ENCODE data around the gene SLC25A17. TPM values are rescaled to one million over a fixed set of nuclear protein-coding genes. Genes with fewer than 3 reads are reported as not detected.

SLC25A17 gene
- total and polyA plus RNA-seq, 7 donors: 2.7 to 16.3 (median 4.6) TPM

GRCh38 chr22:40819599-40820140 is 524 bp upstream of the SLC25A17 start:
- Histone ChIP-seq H3K4me3 (peak overlapping the region; percentile 98), H3K36me3 (ENCODE audit: insufficient read depth in 1 of 2, low read depth in 1 of 2) (peaks cover 3 to 26% of the 10 kb centered on the region in 2 donors), H3K9me3 (no peaks in the 10 kb centered on the region), H3K27ac (peak overlapping the region; percentile 90), H3K27me3 (ENCODE audit: insufficient read depth in 3 of 3, low read length in 2 of 3) (no peaks in the 10 kb centered on the region), H3K4me1 (peaks cover 33% of the 10 kb centered on the region)
- DNase-seq: no peak
- 0 to 4% (median 3%) methylated on average over 4 of the region's 4 CpGs for WGBS, 3 donors
- intact Hi-C loops (cut with DNase I): loop anchor here in 1 of 2 donors (2.0 kb wide), 1 partner anchor 37 kb away; the partner anchor contains the start of genes ST13 and XPNPEP3
- ATAC-seq: peak in 2 of 4 donors; percentile 24 to 55
- TF ChIP-seq CTCF (IDR thresholded peaks at IDR 0.05): no peak

- H3K9me3 ChIP-seq: no peaks in the 10 kb centered on the region
- H3K36me3 ChIP-seq (ENCODE audit: insufficient read depth in 1 of 2, low read depth in 1 of 2): peaks cover 2 to 12% of the 10 kb centered on the region in 2 donors
- H3K4me3 ChIP-seq: peak overlapping the region; percentile 98
- intact Hi-C loops (cut with DNase I): loop anchor here in 1 of 2 donors (2.0 kb wide), 1 partner anchor 39 kb away; the partner anchor contains the start of genes ST13 and XPNPEP3
- peaks cover 33% of the 10 kb centered on the region for H3K4me1 ChIP-seq
- no peaks in the 10 kb centered on the region for H3K27me3 ChIP-seq (ENCODE audit: insufficient read depth in 3 of 3, low read length in 2 of 3)
- no peak overlapping the region for H3K27ac ChIP-seq
- ATAC-seq (no peak), DNase-seq (no peak)
- 18 to 22% (median 19%) methylated on average over 14 of the region's 14 CpGs for WGBS, 3 donors
- TF ChIP-seq CTCF (IDR thresholded peaks at IDR 0.05): no peak
These were observed 877 bp downstream of the SLC25A17 start for GRCh38 chr22:40818192-40818746.

- Histone ChIP-seq H3K4me1 (peaks cover 33% of the 10 kb centered on the region), H3K36me3 (ENCODE audit: insufficient read depth in 1 of 2, low read depth in 1 of 2) (peaks cover 0 to 7% of the 10 kb centered on the region in 2 donors), H3K27ac (no peak overlapping the region), H3K27me3 (ENCODE audit: insufficient read depth in 3 of 3, low read length in 2 of 3) (no peaks in the 10 kb centered on the region), H3K4me3 (peak overlapping the region; percentile 98), H3K9me3 (no peaks in the 10 kb centered on the region)
- no peak for TF ChIP-seq CTCF (IDR thresholded peaks at IDR 0.05)
- no peak for DNase-seq
- 88 to 93% (median 89%) methylated on average over 4 of the region's 4 CpGs for WGBS, 3 donors
- intact Hi-C loops (cut with DNase I): loop anchor here in 1 of 2 donors (2.0 kb wide), 1 partner anchor 39 kb away; the partner anchor contains the start of genes ST13 and XPNPEP3
- no peak for ATAC-seq
These were observed 1.4 kb downstream of the SLC25A17 start for GRCh38 chr22:40817737-40818136.

- peaks cover 18% of the 10 kb centered on the region for H3K4me1 ChIP-seq
- H3K4me3 ChIP-seq: no peak overlapping the region
- ATAC-seq (no peak), DNase-seq (no peak)
- H3K27me3 ChIP-seq (ENCODE audit: insufficient read depth in 3 of 3, low read length in 2 of 3): no peaks in the 10 kb centered on the region
- no peaks in the 10 kb centered on the region for H3K9me3 ChIP-seq
- intact Hi-C loops (cut with DNase I): no loop called here
- TF ChIP-seq CTCF (IDR thresholded peaks at IDR 0.05): no peak
- no peak overlapping the region for H3K27ac ChIP-seq
- no peaks in the 10 kb centered on the region for H3K36me3 ChIP-seq (ENCODE audit: insufficient read depth in 1 of 2, low read depth in 1 of 2)
These were observed 5.2 kb downstream of the SLC25A17 start for GRCh38 chr22:40813912-40814315.

Measured in psoas muscle (tissue), 8 donors.